Suprapubic skin (tissue), 3 donors: ENCODE data around the gene TMED6.

ENCODE experiments used
- EP300 ChIP-seq: sonication (generic); formaldehyde crosslinking; IDR thresholded peaks from one replicate; pipeline ENCODE4 v1.6.1; 2017; ENCODE audit warnings: antibody characterized with exemption
- POLR2A ChIP-seq, 2 donors: fragments of 450-650 bp; IDR thresholded peaks; one replicate each; pipeline ENCODE4 v1.6.1; 2017; ENCODE audit warnings: antibody characterized with exemption in 2 of 2, mild to moderate bottlenecking in 2 of 2, moderate library complexity in 2 of 2
- TF ChIP-seq, protein P1 (sequence below), 2 donors: fragments of 200-600 bp in 1 of 2; fragments of 450-650 bp in 1 of 2; sonication (generic) in 1 of 2; IDR thresholded peaks; one replicate each; pipeline ENCODE4 v1.5.1; 2016 to 2019; ENCODE audit warnings: antibody characterized with exemption in 2 of 2, mild to moderate bottlenecking in 1 of 2, moderate library complexity in 1 of 2

DNA sequence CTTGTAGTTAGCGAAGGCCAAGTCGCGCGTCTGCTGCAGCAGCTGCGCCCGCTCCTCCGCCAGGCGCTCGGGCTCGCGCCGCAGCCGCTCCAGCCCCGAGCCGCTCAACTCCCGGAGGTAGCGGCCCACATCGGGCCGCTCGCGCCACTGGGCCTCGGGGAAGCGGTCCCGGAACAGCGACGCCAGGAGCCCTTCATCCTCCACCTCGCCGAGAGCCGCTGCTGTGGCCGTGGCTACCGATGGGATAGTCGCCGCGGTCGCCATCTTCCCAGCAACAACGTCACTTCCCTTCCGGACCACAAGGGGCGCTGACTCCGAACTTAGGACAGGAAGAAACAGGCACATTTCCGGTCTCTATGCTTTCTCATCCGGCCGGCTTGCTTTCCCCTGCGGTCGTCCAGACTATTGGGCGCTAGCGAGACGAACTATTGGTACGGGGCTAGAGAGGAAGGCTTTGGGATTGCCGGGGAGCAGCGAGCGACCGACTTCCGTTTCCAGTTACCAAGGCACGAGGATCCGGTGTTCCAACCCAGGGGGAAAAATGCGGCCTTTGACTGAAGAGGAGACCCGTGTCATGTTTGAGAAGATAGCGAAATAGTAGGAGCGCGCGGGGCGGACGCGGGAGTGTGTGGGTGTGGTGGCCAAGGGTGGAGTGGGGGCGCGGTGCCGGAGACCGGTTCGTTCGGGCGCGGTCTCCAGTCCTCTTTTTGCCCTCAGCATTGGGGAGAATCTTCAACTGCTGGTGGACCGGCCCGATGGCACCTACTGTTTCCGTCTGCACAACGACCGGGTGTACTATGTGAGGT is 12.1 kb downstream of the TMED6 start, which contains the start of the genes COG8 and NIP7:
- TF ChIP-seq, protein P1, sequence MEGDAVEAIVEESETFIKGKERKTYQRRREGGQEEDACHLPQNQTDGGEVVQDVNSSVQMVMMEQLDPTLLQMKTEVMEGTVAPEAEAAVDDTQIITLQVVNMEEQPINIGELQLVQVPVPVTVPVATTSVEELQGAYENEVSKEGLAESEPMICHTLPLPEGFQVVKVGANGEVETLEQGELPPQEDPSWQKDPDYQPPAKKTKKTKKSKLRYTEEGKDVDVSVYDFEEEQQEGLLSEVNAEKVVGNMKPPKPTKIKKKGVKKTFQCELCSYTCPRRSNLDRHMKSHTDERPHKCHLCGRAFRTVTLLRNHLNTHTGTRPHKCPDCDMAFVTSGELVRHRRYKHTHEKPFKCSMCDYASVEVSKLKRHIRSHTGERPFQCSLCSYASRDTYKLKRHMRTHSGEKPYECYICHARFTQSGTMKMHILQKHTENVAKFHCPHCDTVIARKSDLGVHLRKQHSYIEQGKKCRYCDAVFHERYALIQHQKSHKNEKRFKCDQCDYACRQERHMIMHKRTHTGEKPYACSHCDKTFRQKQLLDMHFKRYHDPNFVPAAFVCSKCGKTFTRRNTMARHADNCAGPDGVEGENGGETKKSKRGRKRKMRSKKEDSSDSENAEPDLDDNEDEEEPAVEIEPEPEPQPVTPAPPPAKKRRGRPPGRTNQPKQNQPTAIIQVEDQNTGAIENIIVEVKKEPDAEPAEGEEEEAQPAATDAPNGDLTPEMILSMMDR (IDR thresholded peaks at IDR 0.05), result peak; percentile 81 to 92
- peak; percentile 7 to 35 for TF ChIP-seq POLR2A (IDR thresholded peaks at IDR 0.05)
- TF ChIP-seq EP300, result no peak
